Muscle of arm (tissue), 12 donors: Measurements from ENCODE around the gene MYG1. TPM values are rescaled to one million over a fixed set of nuclear protein-coding genes. Genes with fewer than 3 reads are reported as not detected.

Source experiments
- DNase-seq: peaks from one replicate; pipeline ENCODE4 v3.0.0-alpha.2; 2013
- polyA plus RNA-seq, 12 donors: library from polyadenylated mRNA; unstranded; fragments of 120-200 nt; gene quantifications; one replicate each; pipeline ENCODE4 v1.2.1, GENCODE V29; 2013; ENCODE audit not compliant: insufficient read length in 12 of 12

Gene MYG1
- polyA plus RNA-seq, 12 donors, result 14.9 to 36.4 (median 32.3) TPM; not detected in 1

DNA sequence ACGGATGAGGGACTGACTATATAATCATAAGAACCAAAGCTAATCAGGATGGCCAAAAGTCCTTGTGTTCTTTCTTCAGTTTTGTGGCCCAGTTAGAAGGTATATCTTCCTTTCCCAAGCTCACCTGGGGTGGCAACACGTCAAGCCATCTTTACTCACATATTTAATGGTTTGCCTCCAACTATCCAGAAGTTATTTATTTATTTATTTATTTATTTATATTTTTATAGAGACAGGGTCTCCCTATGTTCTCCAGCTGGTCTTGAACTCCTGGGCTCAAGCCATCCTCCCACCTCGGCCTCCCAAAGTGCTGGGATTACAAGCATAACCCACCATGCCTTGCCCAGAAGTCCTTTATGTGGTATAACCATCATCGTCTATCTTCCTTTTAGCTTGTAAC lies 48.4 kb downstream of the MYG1 start:
- no peak for DNase-seq

DNA sequence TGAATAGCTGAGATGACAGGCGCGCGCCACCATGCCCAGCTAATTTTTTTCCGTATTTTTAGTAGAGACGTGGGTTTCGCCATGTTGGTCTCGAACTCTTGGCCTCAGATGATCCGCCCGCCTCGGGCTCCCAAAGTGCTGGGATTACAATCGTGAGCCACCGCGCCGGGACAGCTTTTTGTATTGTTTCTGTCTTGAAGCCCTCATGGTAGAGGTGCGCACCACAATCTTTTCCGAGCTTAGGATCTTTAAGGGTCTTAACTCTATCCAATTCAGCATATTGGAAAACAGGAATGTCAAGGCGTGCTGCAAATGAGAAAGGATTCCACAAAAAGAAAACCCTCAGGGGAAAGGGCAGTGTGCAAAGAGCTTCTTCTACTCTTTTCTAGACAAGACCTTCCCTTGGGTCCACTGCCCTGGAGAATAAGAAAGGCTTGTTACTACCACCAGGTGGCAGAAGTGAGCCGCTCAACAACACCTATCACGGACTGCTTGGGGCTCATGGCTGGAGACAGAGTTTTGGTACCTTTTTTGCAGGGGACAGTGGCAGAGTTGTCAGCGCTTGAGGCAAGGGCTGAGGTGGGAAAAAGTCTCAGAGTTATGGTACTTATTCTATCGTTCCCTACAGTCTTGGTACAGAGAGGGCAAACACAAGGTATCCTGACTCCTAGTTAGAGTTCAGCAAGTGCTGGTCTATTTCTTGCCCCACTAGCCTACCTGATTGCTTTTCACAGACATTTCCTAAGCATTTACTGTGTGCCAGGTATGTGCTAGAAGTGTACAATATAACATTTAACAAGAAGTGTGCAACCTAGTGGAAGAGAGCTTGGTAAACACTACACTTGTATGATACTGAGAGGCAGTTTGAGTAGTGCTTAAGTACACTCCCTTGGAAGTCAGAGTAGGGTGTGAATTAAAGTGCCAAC lies 53.1 kb downstream of the MYG1 start:
- DNase-seq, result peak; percentile 88

DNA sequence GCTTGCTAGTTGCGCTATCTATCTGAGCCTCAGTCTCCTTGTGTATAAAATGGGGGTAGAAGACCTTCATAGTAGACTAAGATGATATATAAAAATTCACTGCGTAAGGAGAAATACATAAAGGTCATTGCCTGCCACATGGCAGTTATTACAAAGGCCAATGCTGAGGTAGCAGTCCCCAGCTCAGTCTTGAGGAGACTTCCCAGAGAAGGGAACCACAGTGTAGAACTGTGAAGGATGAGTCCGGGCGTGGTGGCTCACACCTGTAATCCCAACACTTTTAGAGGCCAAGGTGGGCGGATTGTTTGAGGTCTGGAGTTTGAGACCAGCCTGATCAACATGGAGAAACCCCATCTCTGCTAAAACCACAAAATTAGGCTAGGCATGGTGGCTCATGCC lies 53.8 kb downstream of the MYG1 start:
- DNase-seq, result no peak

DNA sequence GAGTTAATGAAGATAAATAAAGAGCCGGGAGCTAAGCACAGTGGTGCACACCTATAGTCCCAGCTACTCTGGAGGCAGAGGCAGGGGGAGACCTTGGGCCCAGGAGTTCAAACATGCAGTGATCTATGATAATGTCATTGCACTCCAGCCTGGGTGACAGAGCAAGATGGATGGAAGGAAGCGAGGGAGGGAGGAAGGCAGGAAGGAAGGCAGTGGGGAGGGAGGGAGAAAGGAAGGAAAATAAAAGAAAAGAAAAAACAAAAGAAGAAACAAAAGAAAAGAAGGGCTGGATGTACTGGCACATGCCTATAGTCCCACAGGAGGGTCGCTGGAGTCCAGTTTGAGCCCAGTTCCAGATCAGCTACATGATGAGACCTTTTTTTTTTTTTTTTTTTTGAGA lies 55.6 kb downstream of the MYG1 start:
- no peak for DNase-seq

Other genes with a start within 250 kb of the MYG1 start
- 100 to 1,000 TPM in 5 of 12 donors, 10 to 100 TPM in 7; 61.4 to 665 (median 96.2) TPM for gene TNS2, start 249.6 kb upstream of the MYG1 start, polyA plus RNA-seq
- gene SPRYD3, start 220.3 kb upstream of the MYG1 start, polyA plus RNA-seq, result 10 to 100 TPM in 11 of 12 donors, not detected in 1; 14.7 to 34.8 (median 17.9) TPM
- 100 to 1,000 TPM in 1 of 12 donors, 10 to 100 TPM in 10, not detected in 1; 47.3 to 106 (median 67.0) TPM for gene IGFBP6, start 202.0 kb upstream of the MYG1 start, polyA plus RNA-seq
- 1 to 10 TPM in 1 of 12 donors, under 1 TPM in 10, not detected in 1; 0.13 to 8.0 (median 0.24) TPM for gene SOAT2, start 196.2 kb upstream of the MYG1 start, polyA plus RNA-seq
- gene ZNF740, start 119.0 kb upstream of the MYG1 start, polyA plus RNA-seq, result 10 to 100 TPM in 11 of 12 donors, not detected in 1; 16.0 to 37.8 (median 30.9) TPM
- gene CSAD, start 118.8 kb upstream of the MYG1 start, polyA plus RNA-seq, result 10 to 100 TPM in 11 of 12 donors, not detected in 1; 12.8 to 88.6 (median 39.1) TPM
- gene ITGB7, start 92.4 kb upstream of the MYG1 start, polyA plus RNA-seq, result 1 to 10 TPM in 1 of 12 donors, under 1 TPM in 9, not detected in 2; 0.31 to 4.2 (median 0.84) TPM
- 10 to 100 TPM in 11 of 12 donors, not detected in 1; 17.8 to 72.7 (median 26.0) TPM for gene RARG, start 67.5 kb upstream of the MYG1 start, polyA plus RNA-seq
- gene ESPL1, start 31.4 kb upstream of the MYG1 start, polyA plus RNA-seq, result 10 to 100 TPM in 1 of 12 donors, 1 to 10 TPM in 10, not detected in 1; 3.2 to 13.1 (median 6.0) TPM
- 100 to 1,000 TPM in 11 of 12 donors, not detected in 1; 330 to 592 (median 511) TPM for gene PFDN5, start 4.2 kb upstream of the MYG1 start, polyA plus RNA-seq
- gene AAAS, start 21.9 kb downstream of the MYG1 start, polyA plus RNA-seq, result 10 to 100 TPM in 11 of 12 donors, not detected in 1; 34.7 to 68.7 (median 52.3) TPM
- gene SP7, start 36.7 kb downstream of the MYG1 start, polyA plus RNA-seq, result 1 to 10 TPM in 1 of 12 donors, under 1 TPM in 5, not detected in 6; 0.05 to 1.2 (median 0.22) TPM
- gene SP1, start 80.5 kb downstream of the MYG1 start, polyA plus RNA-seq, result 10 to 100 TPM in 11 of 12 donors, not detected in 1; 37.9 to 66.0 (median 43.3) TPM
- under 1 TPM in 1 of 12 donors, not detected in 11; 0.07 TPM for gene AMHR2, start 124.2 kb downstream of the MYG1 start, polyA plus RNA-seq
- 100 to 1,000 TPM in 1 of 12 donors, 10 to 100 TPM in 10, not detected in 1; 42.5 to 197 (median 51.4) TPM for gene PRR13, start 142.0 kb downstream of the MYG1 start, polyA plus RNA-seq
- gene PCBP2, start 152.4 kb downstream of the MYG1 start, polyA plus RNA-seq, result 100 to 1,000 TPM; 459 to 676 (median 588) TPM
- gene MAP3K12, start 199.8 kb downstream of the MYG1 start, polyA plus RNA-seq, result 10 to 100 TPM in 11 of 12 donors, not detected in 1; 10.2 to 36.0 (median 14.1) TPM
- gene TARBP2, start 201.6 kb downstream of the MYG1 start, polyA plus RNA-seq, result 10 to 100 TPM in 11 of 12 donors, not detected in 1; 16.6 to 27.2 (median 23.1) TPM
- 1 to 10 TPM in 1 of 12 donors, under 1 TPM in 5, not detected in 6; 0.40 to 2.4 (median 0.69) TPM for gene NPFF, start 207.8 kb downstream of the MYG1 start, polyA plus RNA-seq